Gastroesophageal sphincter (tissue), 3 donors: ENCODE results near the gene DDX46.

Experiments used
- CTCF ChIP-seq, 4 experiments: fragments of 200-600 bp in 2 of 4; fragments of 450-650 bp in 2 of 4; sonication (generic) in 1 of 4; IDR thresholded peaks; one replicate each; pipeline ENCODE4 v1.5.1; 2017 to 2019; ENCODE audit warnings: antibody characterized with exemption in 4 of 4, mild to moderate bottlenecking in 2 of 4, moderate library complexity in 2 of 4
- POLR2A ChIP-seq, 2 donors: fragments of 450-650 bp; IDR thresholded peaks; one replicate each; pipeline ENCODE4 v1.6.1; 2017; ENCODE audit warnings: antibody characterized with exemption in 2 of 2, mild to moderate bottlenecking in 2 of 2, moderate library complexity in 1 of 2

GRCh38 chr5:134874831-134875655 is 116.5 kb downstream of the DDX46 start:
- TF ChIP-seq CTCF (IDR thresholded peaks at IDR 0.05) (no peak), POLR2A (IDR thresholded peaks at IDR 0.05) (no peak)
